Ascending aorta (tissue), 2 donors: Measurements from ENCODE around the gene SLC9A2. TPM values are rescaled to one million over a fixed set of nuclear protein-coding genes. Genes with fewer than 3 reads are reported as not detected.

Experiments used
- DNase-seq, 2 donors: peaks; one replicate each; pipeline ENCODE4 v3.0.0-alpha.2; 2019; ENCODE audit warnings: low spot score in 2 of 2
- H3K27ac ChIP-seq, 2 donors: fragments of 200-600 bp; sonication (generic); one replicate each; pipeline ENCODE4 v1.5.1; 2016 to 2017; ENCODE audit warnings: mild to moderate bottlenecking in 1 of 2
- H3K27me3 ChIP-seq: fragments of 200-600 bp; sonication (generic); one replicate; pipeline ENCODE4 v1.5.1; 2017
- H3K36me3 ChIP-seq, 2 donors: fragments of 200-600 bp; sonication (generic); one replicate each; pipeline ENCODE4 v1.5.1; 2016
- H3K4me1 ChIP-seq, 2 donors: fragments of 200-600 bp; sonication (generic); one replicate each; pipeline ENCODE4 v1.5.1; 2016 to 2017; ENCODE audit warnings: mild to moderate bottlenecking in 1 of 2
- H3K4me3 ChIP-seq, 2 donors: fragments of 200-600 bp; sonication (generic); one replicate each; pipeline ENCODE4 v1.5.1; 2016 to 2017; ENCODE audit warnings: mild to moderate bottlenecking in 1 of 2
- H3K9me3 ChIP-seq, 2 donors: fragments of 200-600 bp; sonication (generic); one replicate each; pipeline ENCODE4 v1.5.1; 2016
- CTCF ChIP-seq, 3 experiments: fragments of 200-600 bp in 2 of 3; fragments of 450-650 bp in 1 of 3; sonication (generic) in 2 of 3; IDR thresholded peaks; one replicate each; pipeline ENCODE4 v1.5.1; 2016 to 2019; ENCODE audit warnings: antibody characterized with exemption in 3 of 3, mild to moderate bottlenecking in 1 of 3, moderate library complexity in 1 of 3
- intact Hi-C: fragments of 100-400 bp; cut with DNase I; formaldehyde crosslinking; loops from one replicate; pipeline ENCODE4 v1.15.1; 2023
- total RNA-seq: library from RNA; depleted of rRNA; stranded (reverse); fragments of >200 nt; gene quantifications from one replicate; pipeline ENCODE4 v1.1.0, GENCODE V29; 2016

SLC9A2 gene
- total RNA-seq, 1 donor from 2014 or later: not detected

- Histone ChIP-seq H3K4me1 (no peaks in the 10 kb centered on the region), H3K4me3 (no peak overlapping the region), H3K27me3 (no peaks in the 10 kb centered on the region), H3K36me3 (no peaks in the 10 kb centered on the region), H3K9me3 (no peaks in the 10 kb centered on the region), H3K27ac (no peak overlapping the region)
- no peak for TF ChIP-seq CTCF (IDR thresholded peaks at IDR 0.05)
- intact Hi-C loops: no loop called here
- no peak for DNase-seq
These were observed 14.6 kb upstream of the SLC9A2 start for GRCh38 chr2:102604769-102605168.

GRCh38 chr2:102606353-102606752 lies 13.0 kb upstream of the SLC9A2 start:
- TF ChIP-seq CTCF (IDR thresholded peaks at IDR 0.05): no peak
- H3K36me3 ChIP-seq: no peaks in the 10 kb centered on the region
- H3K4me1 ChIP-seq: no peaks in the 10 kb centered on the region
- no peak for DNase-seq
- H3K27ac ChIP-seq: no peak overlapping the region
- no peaks in the 10 kb centered on the region for H3K27me3 ChIP-seq
- intact Hi-C loops: no loop called here
- H3K4me3 ChIP-seq: no peak overlapping the region
- no peaks in the 10 kb centered on the region for H3K9me3 ChIP-seq

DNA sequence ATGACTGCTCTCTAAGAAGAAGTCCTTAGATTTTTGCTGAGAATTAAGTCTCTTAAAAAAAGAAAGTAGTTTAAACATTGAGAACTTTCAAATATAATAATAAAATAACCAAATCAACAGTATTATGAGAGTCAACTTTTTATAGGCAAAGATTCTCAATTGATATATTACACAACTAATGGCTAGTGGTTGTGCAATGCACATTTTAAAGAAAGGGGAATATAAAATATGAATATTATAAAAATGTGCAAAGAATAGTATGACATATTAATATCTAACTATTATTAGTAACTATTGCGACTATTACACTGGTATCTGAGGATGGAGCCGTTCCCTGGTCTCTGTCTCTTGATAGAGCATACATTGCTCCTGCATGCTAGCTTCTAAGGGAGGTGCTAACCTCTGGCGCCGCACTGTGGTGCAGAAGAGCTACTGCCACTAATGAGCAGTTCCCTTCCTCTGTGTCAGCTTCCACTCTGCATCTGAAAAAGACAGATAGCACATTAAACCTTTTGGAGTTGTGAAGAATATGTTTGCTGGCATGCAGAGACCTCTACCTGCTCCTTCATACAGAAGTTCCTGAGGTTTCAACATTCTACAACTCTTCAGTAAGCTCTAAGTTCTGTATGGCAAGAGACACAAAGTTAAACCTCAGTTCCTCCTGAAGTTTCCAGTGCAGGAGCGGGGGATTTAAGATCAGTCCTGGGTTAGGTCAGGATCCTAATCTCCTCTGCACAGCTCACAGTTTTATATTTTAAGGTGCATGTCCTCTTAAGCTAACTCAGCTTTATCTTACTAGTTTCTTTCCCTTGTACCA lies 3.5 kb upstream of the SLC9A2 start:
- Histone ChIP-seq H3K4me3 (no peak overlapping the region), H3K27ac (no peak overlapping the region), H3K36me3 (no peaks in the 10 kb centered on the region), H3K4me1 (peaks cover 0 to 8% of the 10 kb centered on the region in 2 donors), H3K27me3 (no peaks in the 10 kb centered on the region), H3K9me3 (no peaks in the 10 kb centered on the region)
- DNase-seq: no peak
- TF ChIP-seq CTCF (IDR thresholded peaks at IDR 0.05): peak; percentile 39 to 65 (median 56)
- intact Hi-C loops: loop anchor here (2.0 kb wide), 1 partner anchor 143 kb away; the partner anchor contains the start of gene SLC9A4

- Histone ChIP-seq H3K4me3 (peak overlapping the region; percentile 61 to 68), H3K27ac (no peak overlapping the region), H3K36me3 (no peaks in the 10 kb centered on the region), H3K9me3 (no peaks in the 10 kb centered on the region), H3K27me3 (no peaks in the 10 kb centered on the region), H3K4me1 (peaks cover 0 to 8% of the 10 kb centered on the region in 2 donors)
- intact Hi-C loops: no loop called here
- DNase-seq: no peak
- no peak for TF ChIP-seq CTCF (IDR thresholded peaks at IDR 0.05)
These were observed 620 bp upstream of the SLC9A2 start for GRCh38 chr2:102618452-102619413.

GRCh38 chr2:102620332-102620731 lies 979 bp downstream of the SLC9A2 start:
- intact Hi-C loops: no loop called here
- no peak overlapping the region for H3K27ac ChIP-seq
- no peaks in the 10 kb centered on the region for H3K36me3 ChIP-seq
- peaks cover 0 to 8% of the 10 kb centered on the region in 2 donors for H3K4me1 ChIP-seq
- no peak for TF ChIP-seq CTCF (IDR thresholded peaks at IDR 0.05)
- H3K27me3 ChIP-seq: no peaks in the 10 kb centered on the region
- H3K4me3 ChIP-seq: no peak overlapping the region
- DNase-seq: no peak
- H3K9me3 ChIP-seq: no peaks in the 10 kb centered on the region
